PC-9 (cell line): ENCODE results near the gene ETS2. TPM values are rescaled to one million over a fixed set of nuclear protein-coding genes. Genes with fewer than 3 reads are reported as not detected.

ENCODE experiments used
- BruUV-seq: library from RNA; stranded (reverse); fragments of 400-500 nt; replicated peaks from 2 replicates; lab custom pipeline; 2021; lab: Mats Ljungman, UMichigan
- CTCF ChIA-PET: fragments of 300-600 bp; sonication (Branson Sonifier 250); formaldehyde crosslinking; loops from one replicate; lab custom pipeline; 2022; ENCODE audit warnings: antibody characterized with exemption; lab: Charles Lee
- POLR2A ChIA-PET: fragments of 300-600 bp; sonication (Branson Sonifier 250); formaldehyde crosslinking; loops from one replicate; lab custom pipeline; 2022; ENCODE audit warnings: antibody characterized with exemption; ENCODE audit not compliant: unreplicated experiment; lab: Charles Lee
- DNase-seq, 2 experiments: peaks; one replicate each; pipeline versions ENCODE4 v3.0.0 to v3.0.0-alpha.2; 2015 to 2022; ENCODE audit warnings: mixed read lengths in 1 of 2
- H2AFZ ChIP-seq: fragments of 200-600 bp; sonication (generic); 2 replicates; pipeline ENCODE4 v1.8.1; 2017; ENCODE audit warnings: antibody characterized with exemption
- H3F3A ChIP-seq: fragments of 200-600 bp; sonication (generic); 2 replicates; pipeline ENCODE4 v1.8.1; 2017; ENCODE audit warnings: antibody characterized with exemption, mild to moderate bottlenecking, low read depth; ENCODE audit not compliant: insufficient read depth
- H3K27ac ChIP-seq: fragments of 200-600 bp; sonication (generic); 2 replicates; pipeline ENCODE4 v1.6.1; 2016; ENCODE audit warnings: mixed run types
- H3K27me3 ChIP-seq: fragments of 200-600 bp; sonication (generic); 2 replicates; pipeline ENCODE4 v1.6.1; 2016; ENCODE audit warnings: low read depth, mixed run types; ENCODE audit not compliant: insufficient read depth
- H3K36me3 ChIP-seq: fragments of 200-600 bp; sonication (generic); 2 replicates; pipeline ENCODE4 v1.6.1; 2016; ENCODE audit warnings: low read depth, mixed run types
- H3K4me1 ChIP-seq: fragments of 200-600 bp; sonication (generic); replicated peaks from 2 replicates; pipeline ENCODE4 v1.6.1; 2016; ENCODE audit warnings: mixed run types; ENCODE audit not compliant: insufficient read depth
- H3K4me2 ChIP-seq: fragments of 200-600 bp; sonication (generic); 2 replicates; pipeline ENCODE4 v1.6.1; 2017; ENCODE audit warnings: mixed run types
- H3K4me3 ChIP-seq: fragments of 200-600 bp; sonication (generic); 2 replicates; pipeline ENCODE4 v1.6.1; 2016; ENCODE audit warnings: mixed run types
- H3K79me2 ChIP-seq: fragments of 200-600 bp; sonication (generic); 2 replicates; pipeline ENCODE4 v1.6.1; 2017; ENCODE audit warnings: low read depth, mixed run types
- H3K9me2 ChIP-seq: fragments of 200-600 bp; sonication (generic); 2 replicates; pipeline ENCODE4 v1.8.1; 2017; ENCODE audit warnings: mild to moderate bottlenecking; ENCODE audit not compliant: insufficient read depth
- H3K9me3 ChIP-seq: fragments of 200-600 bp; sonication (generic); 2 replicates; pipeline ENCODE4 v1.8.1; 2016; ENCODE audit warnings: low read depth; ENCODE audit not compliant: insufficient read depth
- H4K20me1 ChIP-seq: fragments of 200-600 bp; sonication (generic); 2 replicates; pipeline ENCODE4 v1.8.1; 2017; ENCODE audit not compliant: insufficient read depth
- EZH2 ChIP-seq: fragments of 200-600 bp; sonication (generic); IDR thresholded peaks from 2 replicates; pipeline ENCODE4 v1.8.0; 2017; ENCODE audit warnings: antibody characterized with exemption, low read depth
- intact Hi-C: fragments of 100-400 bp; cut with micrococcal nuclease; formaldehyde crosslinking; loops from one replicate; pipeline ENCODE4 v1.10.0; 2022; ENCODE audit not compliant: unreplicated experiment
- total RNA-seq: library from RNA; stranded (reverse); gene quantifications from 2 replicates; pipeline ENCODE4 v1.2.3, GENCODE V29; 2021
- TF ChIP-seq, protein P1 (sequence below): fragments of 200-600 bp; sonication (generic); conservative IDR thresholded peaks from 2 replicates; pipeline ENCODE4 v1.6.1; 2017; ENCODE audit warnings: mixed run types, antibody characterized with exemption, mild to moderate bottlenecking, moderate library complexity

The ETS2 gene
- total RNA-seq, 1 experiment from 2014 or later = 20.4 TPM

DNA sequence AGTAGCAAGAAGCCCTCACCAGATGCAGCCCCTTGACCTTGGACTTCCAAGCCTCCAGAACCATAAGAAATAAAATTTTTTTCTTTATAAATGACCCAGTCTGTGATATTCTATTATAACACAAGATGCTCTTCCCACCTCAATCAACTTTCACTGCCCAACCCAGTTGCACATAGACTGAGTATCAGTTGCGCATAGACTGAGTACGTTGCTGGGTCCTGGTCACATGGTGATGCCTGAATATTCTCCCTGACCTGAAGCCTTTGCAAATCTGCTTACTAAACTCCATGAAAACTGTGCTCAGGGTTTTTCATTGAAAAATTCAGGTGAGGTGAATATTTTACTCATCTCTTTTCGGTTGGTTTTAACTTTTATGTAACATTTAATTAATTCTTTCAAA is 59.2 kb downstream of the ETS2 start:
- TF ChIP-seq, protein P1, sequence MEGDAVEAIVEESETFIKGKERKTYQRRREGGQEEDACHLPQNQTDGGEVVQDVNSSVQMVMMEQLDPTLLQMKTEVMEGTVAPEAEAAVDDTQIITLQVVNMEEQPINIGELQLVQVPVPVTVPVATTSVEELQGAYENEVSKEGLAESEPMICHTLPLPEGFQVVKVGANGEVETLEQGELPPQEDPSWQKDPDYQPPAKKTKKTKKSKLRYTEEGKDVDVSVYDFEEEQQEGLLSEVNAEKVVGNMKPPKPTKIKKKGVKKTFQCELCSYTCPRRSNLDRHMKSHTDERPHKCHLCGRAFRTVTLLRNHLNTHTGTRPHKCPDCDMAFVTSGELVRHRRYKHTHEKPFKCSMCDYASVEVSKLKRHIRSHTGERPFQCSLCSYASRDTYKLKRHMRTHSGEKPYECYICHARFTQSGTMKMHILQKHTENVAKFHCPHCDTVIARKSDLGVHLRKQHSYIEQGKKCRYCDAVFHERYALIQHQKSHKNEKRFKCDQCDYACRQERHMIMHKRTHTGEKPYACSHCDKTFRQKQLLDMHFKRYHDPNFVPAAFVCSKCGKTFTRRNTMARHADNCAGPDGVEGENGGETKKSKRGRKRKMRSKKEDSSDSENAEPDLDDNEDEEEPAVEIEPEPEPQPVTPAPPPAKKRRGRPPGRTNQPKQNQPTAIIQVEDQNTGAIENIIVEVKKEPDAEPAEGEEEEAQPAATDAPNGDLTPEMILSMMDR = no peak
- no peak for TF ChIP-seq EZH2
- no peak overlapping the region for H2AFZ ChIP-seq
- no TSS peak for BruUV-seq
- H3K79me2 ChIP-seq = no peaks in the 10 kb centered on the region
- H3K4me2 ChIP-seq = no peak overlapping the region
- H3K36me3 ChIP-seq = no peaks in the 10 kb centered on the region
- no peaks in the 10 kb centered on the region for H3K9me2 ChIP-seq
- H3K4me1 ChIP-seq = no peaks in the 10 kb centered on the region
- H4K20me1 ChIP-seq = no peaks in the 10 kb centered on the region
- H3K27ac ChIP-seq = no peak overlapping the region
- H3K4me3 ChIP-seq = no peak overlapping the region
- intact Hi-C loops = no loop called here
- no peaks in the 10 kb centered on the region for H3F3A ChIP-seq
- ChIA-PET POLR2A (no interaction called here), CTCF (no interaction called here)
- no peaks in the 10 kb centered on the region for H3K27me3 ChIP-seq
- no peak for DNase-seq
- H3K9me3 ChIP-seq = no peaks in the 10 kb centered on the region

DNA sequence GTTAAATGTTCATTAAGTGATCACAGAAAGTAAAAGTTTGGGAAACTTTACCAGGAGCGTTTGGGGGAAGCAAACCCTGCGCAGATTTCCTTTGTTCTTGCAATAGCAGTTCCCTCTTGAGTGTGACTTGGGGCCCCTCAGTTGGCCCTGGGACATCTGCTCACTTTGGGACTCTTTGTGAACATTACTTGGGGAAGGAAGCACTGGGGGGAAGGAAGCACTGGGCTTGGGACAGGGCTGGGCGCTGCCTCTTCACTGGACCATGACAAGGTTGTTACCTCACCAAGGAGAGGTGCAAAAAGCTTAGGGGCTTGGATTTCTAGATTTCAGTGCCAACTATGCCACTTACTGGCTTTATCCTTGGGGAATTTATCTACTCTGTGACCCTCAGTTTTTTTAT is 63.5 kb downstream of the ETS2 start:
- DNase-seq = no peak
- H3K4me3 ChIP-seq = no peak overlapping the region
- H3K27me3 ChIP-seq = no peaks in the 10 kb centered on the region
- H3K9me2 ChIP-seq = no peaks in the 10 kb centered on the region
- no peak overlapping the region for H3K27ac ChIP-seq
- TF ChIP-seq EZH2 = no peak
- TF ChIP-seq, protein P1 = no peak
- H3F3A ChIP-seq = no peaks in the 10 kb centered on the region
- intact Hi-C loops = no loop called here
- ChIA-PET CTCF (no interaction called here), POLR2A (interaction anchor here (0.7 kb wide), 1 partner anchor 631 kb away, joined by 4 read pairs; no protein-coding TSS in a partner anchor)
- no peaks in the 10 kb centered on the region for H3K79me2 ChIP-seq
- no peak overlapping the region for H3K4me2 ChIP-seq
- H3K4me1 ChIP-seq = no peaks in the 10 kb centered on the region
- H3K9me3 ChIP-seq = no peaks in the 10 kb centered on the region
- H2AFZ ChIP-seq = no peak overlapping the region
- no peaks in the 10 kb centered on the region for H3K36me3 ChIP-seq
- BruUV-seq = no TSS peak
- no peaks in the 10 kb centered on the region for H4K20me1 ChIP-seq

DNA sequence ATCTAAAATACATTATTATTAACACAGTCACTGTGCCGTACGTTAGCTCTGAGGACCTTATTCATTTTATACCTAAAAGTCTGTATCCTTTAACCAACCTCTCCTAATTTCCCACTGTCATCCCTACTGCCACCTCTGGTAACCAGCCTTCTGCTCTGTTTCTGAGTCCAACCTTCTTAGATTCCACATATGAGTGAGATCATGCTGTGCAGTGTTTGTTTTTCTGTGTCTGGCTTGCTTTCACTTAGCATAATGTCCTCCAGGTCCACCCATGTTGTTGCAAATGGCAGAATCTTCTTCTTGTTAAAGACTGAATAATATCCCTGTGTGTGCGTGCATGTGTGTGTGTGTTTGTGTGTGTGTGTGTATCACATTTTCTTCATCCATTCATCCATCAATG is 64.2 kb downstream of the ETS2 start:
- H3K4me1 ChIP-seq = no peaks in the 10 kb centered on the region
- no peaks in the 10 kb centered on the region for H3K9me2 ChIP-seq
- H3K27ac ChIP-seq = no peak overlapping the region
- DNase-seq = no peak
- intact Hi-C loops = no loop called here
- TF ChIP-seq EZH2 = no peak
- TF ChIP-seq, protein P1 = no peak
- ChIA-PET POLR2A (interaction anchor here (0.7 kb wide), 1 partner anchor 630 kb away, joined by 4 read pairs; no protein-coding TSS in a partner anchor), CTCF (no interaction called here)
- H3F3A ChIP-seq = no peaks in the 10 kb centered on the region
- no peaks in the 10 kb centered on the region for H4K20me1 ChIP-seq
- H3K79me2 ChIP-seq = no peaks in the 10 kb centered on the region
- H3K9me3 ChIP-seq = no peaks in the 10 kb centered on the region
- H3K36me3 ChIP-seq = no peaks in the 10 kb centered on the region
- H3K4me2 ChIP-seq = no peak overlapping the region
- H3K4me3 ChIP-seq = no peak overlapping the region
- BruUV-seq = no TSS peak
- no peak overlapping the region for H2AFZ ChIP-seq
- no peaks in the 10 kb centered on the region for H3K27me3 ChIP-seq
